ENCODE measurements around the gene CADM4. TPM values are rescaled to one million over a fixed set of nuclear protein-coding genes. Genes with fewer than 3 reads are reported as not detected.

Gene CADM4
- total and polyA plus RNA-seq, 2 donors (not counting 1 experiment from before 2014, with no cell fraction given) = 0.21 to 0.42 TPM

GRCh38 chr19:43606569-43607229, 33.0 kb downstream of the CADM4 start:
- ChIA-PET CTCF (no interaction called here), POLR2A (interaction anchor here (0.8 kb wide), 1 partner anchor 10 kb away, joined by 3 read pairs; the partner anchor contains the start of genes IRGQ and ZNF576)
- DNase-seq = no peak
- Histone ChIP-seq H2AFZ (ENCODE audit: insufficient read depth, low read depth, low read length, poor library complexity, severe bottlenecking) (no peak overlapping the region), H3K9me3 (ENCODE audit: control extremely low read depth in 1 of 3, control insufficient read depth in 2 of 3, insufficient read depth in 1 of 3, low read length in 2 of 3) (no peaks in the 10 kb centered on the region), H3K4me2 (replicated peaks; ENCODE audit: low read depth, low read length, poor library complexity, severe bottlenecking) (no peak overlapping the region), H3K4me1 (ENCODE audit: control insufficient read depth in 2 of 2, insufficient read depth in 2 of 2, low read length in 2 of 2) (peaks cover 15 to 19% of the 10 kb centered on the region in 2 donors), H3K27me3 (replicated peaks in 1 of 4; ENCODE audit: control extremely low read depth in 1 of 4, control insufficient read depth in 3 of 4, insufficient read depth in 4 of 4, low read length in 3 of 4) (no peaks in the 10 kb centered on the region), H4K20me1 (ENCODE audit: control insufficient read depth, insufficient read depth, low read length, poor library complexity, severe bottlenecking) (no peaks in the 10 kb centered on the region), H3K9ac (ENCODE audit: low read length) (no peak overlapping the region), H3K4me3 (ENCODE audit: control extremely low read depth in 1 of 5, extremely low read depth in 1 of 5, insufficient read depth in 1 of 5, low read depth in 2 of 5, low read length in 4 of 5) (no peak overlapping the region), H3K79me2 (ENCODE audit: control insufficient read depth, insufficient read depth, low read length) (peaks cover under 1% of the 10 kb centered on the region), H3K36me3 (replicated peaks in 1 of 2; ENCODE audit: control extremely low read depth in 1 of 2, control insufficient read depth in 1 of 2, extremely low read depth in 1 of 2, insufficient read depth in 2 of 2, low read length in 1 of 2) (peaks cover 0 to 14% of the 10 kb centered on the region in 2 experiments), H3K27ac (ENCODE audit: low read length in 2 of 2) (no peak overlapping the region)
- no peaks in the 10 kb centered on the region for H3K27me3 Mint-ChIP-seq
- peaks cover 19% of the 10 kb centered on the region for H3K4me1 Mint-ChIP-seq
- intact Hi-C loops (cut with micrococcal nuclease) = no loop called here
- no peak overlapping the region for H3K27ac Mint-ChIP-seq
- H3K4me3 Mint-ChIP-seq = no peak overlapping the region
- H3K9me3 Mint-ChIP-seq (ENCODE audit: insufficient read depth) = no peaks in the 10 kb centered on the region
- no peak for ATAC-seq (ENCODE audit: low read depth)
- 100% methylated on average over 4 of the region's 7 CpGs for WGBS (ENCODE audit: insufficient coverage)
- TF ChIP-seq EZH2 (IDR thresholded peaks at IDR 0.05; ENCODE audit: borderline replicate concordance, insufficient read depth, low read depth, low read length, poor library complexity, severe bottlenecking) (no peak), CTCF (IDR thresholded peaks at IDR 0.05) (no peak)

- no peaks in the 10 kb centered on the region for H3K79me2 ChIP-seq (ENCODE audit: control insufficient read depth, insufficient read depth, low read length)
- H3K4me2 ChIP-seq (replicated peaks; ENCODE audit: low read depth, low read length, poor library complexity, severe bottlenecking) = no peak overlapping the region
- DNase-seq (no peak), ATAC-seq (ENCODE audit: low read depth) (no peak)
- H2AFZ ChIP-seq (ENCODE audit: insufficient read depth, low read depth, low read length, poor library complexity, severe bottlenecking) = no peak overlapping the region
- no peaks in the 10 kb centered on the region for H3K27me3 Mint-ChIP-seq
- no peaks in the 10 kb centered on the region for H4K20me1 ChIP-seq (ENCODE audit: control insufficient read depth, insufficient read depth, low read length, poor library complexity, severe bottlenecking)
- WGBS (ENCODE audit: insufficient coverage) = 79% methylated on average over 3 of the region's 7 CpGs
- POLR2A ChIA-PET = interaction anchor here (0.5 to 0.8 kb wide), 2 partner anchors 10 to 122 kb away, joined by 3 to 4 read pairs; partner anchors contain the start of genes IRGQ and ZNF576
- peaks cover 19% of the 10 kb centered on the region for H3K4me1 Mint-ChIP-seq
- H3K27ac ChIP-seq (ENCODE audit: low read length in 2 of 2) = no peak overlapping the region
- peaks cover 15 to 19% of the 10 kb centered on the region in 2 donors for H3K4me1 ChIP-seq (ENCODE audit: control insufficient read depth in 2 of 2, insufficient read depth in 2 of 2, low read length in 2 of 2)
- CTCF ChIA-PET = interaction anchor here (0.7 to 1.3 kb wide), 2 partner anchors 15 to 51 kb away, joined by 3 to 4 read pairs; no protein-coding TSS in a partner anchor
- H3K4me3 Mint-ChIP-seq = no peak overlapping the region
- H3K9me3 ChIP-seq (ENCODE audit: control extremely low read depth in 1 of 3, control insufficient read depth in 2 of 3, insufficient read depth in 1 of 3, low read length in 2 of 3) = no peaks in the 10 kb centered on the region
- no peak overlapping the region for H3K27ac Mint-ChIP-seq
- no peaks in the 10 kb centered on the region for H3K27me3 ChIP-seq (replicated peaks in 1 of 4; ENCODE audit: control extremely low read depth in 1 of 4, control insufficient read depth in 3 of 4, insufficient read depth in 4 of 4, low read length in 3 of 4)
- TF ChIP-seq EZH2 (IDR thresholded peaks at IDR 0.05; ENCODE audit: borderline replicate concordance, insufficient read depth, low read depth, low read length, poor library complexity, severe bottlenecking) (no peak), CTCF (IDR thresholded peaks at IDR 0.05) (no peak)
- no peak overlapping the region for H3K4me3 ChIP-seq (ENCODE audit: control extremely low read depth in 1 of 5, extremely low read depth in 1 of 5, insufficient read depth in 1 of 5, low read depth in 2 of 5, low read length in 4 of 5)
- H3K9ac ChIP-seq (ENCODE audit: low read length) = no peak overlapping the region
- H3K9me3 Mint-ChIP-seq (ENCODE audit: insufficient read depth) = no peaks in the 10 kb centered on the region
- peaks cover 0 to 15% of the 10 kb centered on the region in 2 experiments for H3K36me3 ChIP-seq (replicated peaks in 1 of 2; ENCODE audit: control extremely low read depth in 1 of 2, control insufficient read depth in 1 of 2, extremely low read depth in 1 of 2, insufficient read depth in 2 of 2, low read length in 1 of 2)
- intact Hi-C loops (cut with micrococcal nuclease) = no loop called here
Measured at GRCh38 chr19:43605875-43606568, 33.6 kb downstream of the CADM4 start.
